Measurements from ENCODE around the gene DYNC2H1.

DNA sequence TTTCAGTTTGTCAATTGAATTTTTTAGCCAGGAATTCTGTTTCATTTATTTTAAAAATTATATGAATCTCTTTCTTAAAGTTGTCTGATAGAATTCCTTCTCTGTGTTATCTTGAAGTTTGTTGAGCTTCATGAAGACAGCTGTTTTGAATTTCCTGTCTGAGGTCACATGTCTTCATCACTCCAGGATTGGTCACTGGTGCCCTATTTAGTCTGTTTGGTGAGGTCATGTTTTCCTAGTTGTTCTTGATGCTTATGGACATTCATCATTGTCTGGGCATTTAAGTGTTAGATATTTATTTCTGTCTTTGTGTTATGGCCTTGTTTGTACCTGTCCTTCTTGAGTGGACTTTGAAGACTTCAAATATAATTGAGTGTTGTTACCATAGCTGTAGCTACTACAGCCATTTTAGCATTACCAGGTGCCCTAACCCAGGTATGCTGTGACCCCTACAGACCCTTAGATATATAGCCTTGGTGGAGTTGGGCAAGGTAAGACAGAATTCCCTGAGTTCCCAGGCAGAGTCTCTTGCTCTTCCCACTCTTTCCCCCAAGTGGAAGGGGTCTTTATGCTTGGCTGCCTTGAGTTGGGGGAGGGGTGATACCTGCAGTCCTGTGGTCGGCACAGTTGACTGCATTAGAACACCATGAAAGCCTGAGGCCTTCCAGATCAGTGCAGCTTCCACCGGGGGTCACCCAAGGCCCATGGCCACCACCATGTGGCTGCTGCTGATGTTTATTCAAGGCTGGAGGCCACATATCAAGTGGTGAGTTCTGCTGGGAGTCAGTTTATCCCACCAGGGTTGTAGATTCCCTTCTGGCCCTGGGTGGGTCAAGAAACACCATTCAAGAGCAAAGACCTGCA lies 229.6 kb downstream of the DYNC2H1 start:
- TF ChIP-seq, protein P1, sequence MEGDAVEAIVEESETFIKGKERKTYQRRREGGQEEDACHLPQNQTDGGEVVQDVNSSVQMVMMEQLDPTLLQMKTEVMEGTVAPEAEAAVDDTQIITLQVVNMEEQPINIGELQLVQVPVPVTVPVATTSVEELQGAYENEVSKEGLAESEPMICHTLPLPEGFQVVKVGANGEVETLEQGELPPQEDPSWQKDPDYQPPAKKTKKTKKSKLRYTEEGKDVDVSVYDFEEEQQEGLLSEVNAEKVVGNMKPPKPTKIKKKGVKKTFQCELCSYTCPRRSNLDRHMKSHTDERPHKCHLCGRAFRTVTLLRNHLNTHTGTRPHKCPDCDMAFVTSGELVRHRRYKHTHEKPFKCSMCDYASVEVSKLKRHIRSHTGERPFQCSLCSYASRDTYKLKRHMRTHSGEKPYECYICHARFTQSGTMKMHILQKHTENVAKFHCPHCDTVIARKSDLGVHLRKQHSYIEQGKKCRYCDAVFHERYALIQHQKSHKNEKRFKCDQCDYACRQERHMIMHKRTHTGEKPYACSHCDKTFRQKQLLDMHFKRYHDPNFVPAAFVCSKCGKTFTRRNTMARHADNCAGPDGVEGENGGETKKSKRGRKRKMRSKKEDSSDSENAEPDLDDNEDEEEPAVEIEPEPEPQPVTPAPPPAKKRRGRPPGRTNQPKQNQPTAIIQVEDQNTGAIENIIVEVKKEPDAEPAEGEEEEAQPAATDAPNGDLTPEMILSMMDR (IDR thresholded peaks at IDR 0.05): no peak
- TF ChIP-seq POLR2A (IDR thresholded peaks at IDR 0.05) (no peak), POLR2AphosphoS5 (IDR thresholded peaks at IDR 0.05) (no peak)
